ENCODE measurements around the gene DENND2C. TPM values are rescaled to one million over a fixed set of nuclear protein-coding genes. Genes with fewer than 3 reads are reported as not detected.
A peak's percentile ranks its signal among the peaks of the same experiment; 100 is the strongest.

Gene DENND2C
- polyA plus RNA-seq, 1 experiment = 0.45 TPM

DNA sequence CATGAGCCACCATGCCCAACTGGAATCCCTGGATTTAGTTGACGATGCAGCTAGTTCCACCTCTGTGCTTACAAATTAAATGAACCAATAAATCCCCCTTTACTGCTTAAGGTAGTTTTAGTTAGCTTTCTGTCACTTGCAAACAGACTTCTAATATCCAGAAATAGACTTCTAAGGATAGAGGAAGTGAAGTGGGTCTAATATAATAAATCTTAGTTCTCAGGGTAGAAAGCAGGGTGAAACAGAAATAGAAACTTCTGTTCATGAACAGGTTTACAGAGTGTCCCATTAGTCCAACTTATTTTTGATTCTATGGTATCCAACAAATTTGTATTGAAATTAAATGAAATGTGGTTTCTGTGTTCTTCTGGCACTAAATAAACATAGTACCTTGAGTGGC is 108.5 kb downstream of the DENND2C start:
- Histone ChIP-seq H3K36me3 (ENCODE audit: control insufficient read depth, insufficient read depth, low read length) (0 out of 2 replicates have a peak, but pooled peaks cover 3% of the 10 kb centered on the region), H3K4me3 (ENCODE audit: low read depth, low read length) (no peak overlapping the region), H3K27me3 (ENCODE audit: control insufficient read depth, insufficient read depth, low read length) (no peaks in the 10 kb centered on the region)
- ChIA-PET CTCF (interaction anchor here (0.6 kb wide), 1 partner anchor 216 kb away, joined by 3 read pairs; no protein-coding TSS in a partner anchor), POLR2A (no interaction called here)
- TF ChIP-seq, protein P1, sequence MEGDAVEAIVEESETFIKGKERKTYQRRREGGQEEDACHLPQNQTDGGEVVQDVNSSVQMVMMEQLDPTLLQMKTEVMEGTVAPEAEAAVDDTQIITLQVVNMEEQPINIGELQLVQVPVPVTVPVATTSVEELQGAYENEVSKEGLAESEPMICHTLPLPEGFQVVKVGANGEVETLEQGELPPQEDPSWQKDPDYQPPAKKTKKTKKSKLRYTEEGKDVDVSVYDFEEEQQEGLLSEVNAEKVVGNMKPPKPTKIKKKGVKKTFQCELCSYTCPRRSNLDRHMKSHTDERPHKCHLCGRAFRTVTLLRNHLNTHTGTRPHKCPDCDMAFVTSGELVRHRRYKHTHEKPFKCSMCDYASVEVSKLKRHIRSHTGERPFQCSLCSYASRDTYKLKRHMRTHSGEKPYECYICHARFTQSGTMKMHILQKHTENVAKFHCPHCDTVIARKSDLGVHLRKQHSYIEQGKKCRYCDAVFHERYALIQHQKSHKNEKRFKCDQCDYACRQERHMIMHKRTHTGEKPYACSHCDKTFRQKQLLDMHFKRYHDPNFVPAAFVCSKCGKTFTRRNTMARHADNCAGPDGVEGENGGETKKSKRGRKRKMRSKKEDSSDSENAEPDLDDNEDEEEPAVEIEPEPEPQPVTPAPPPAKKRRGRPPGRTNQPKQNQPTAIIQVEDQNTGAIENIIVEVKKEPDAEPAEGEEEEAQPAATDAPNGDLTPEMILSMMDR (IDR thresholded peaks at IDR 0.05; ENCODE audit: insufficient read depth, low read depth, low read length) = no peak
- no peak for DNase-seq (ENCODE audit: low read depth)

DNA sequence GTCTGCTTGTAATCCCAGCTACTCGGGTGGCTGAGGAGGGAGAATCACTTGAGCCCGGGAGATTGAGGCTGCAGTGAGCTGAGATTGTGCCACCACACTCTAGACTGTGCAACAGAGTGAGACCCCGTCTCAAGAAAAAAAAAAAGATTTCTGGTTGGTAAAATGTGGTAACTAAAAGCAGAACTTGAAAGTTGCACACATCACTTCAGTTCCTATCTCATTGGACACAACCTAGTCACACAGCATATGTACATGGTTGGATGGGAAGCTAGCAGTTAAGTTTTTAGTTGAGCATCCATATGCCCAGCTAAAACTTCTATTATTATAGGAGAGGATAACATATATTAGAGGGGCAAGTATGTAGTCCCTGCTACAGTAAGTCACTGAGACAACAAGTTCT is 110.5 kb downstream of the DENND2C start:
- CTCF ChIA-PET = interaction anchor here (0.6 to 1.4 kb wide), 4 partner anchors 8 to 221 kb away, joined by 3 to 5 read pairs (median 3); no protein-coding TSS in a partner anchor
- POLR2A ChIA-PET = no interaction called here
- H3K27me3 ChIP-seq (ENCODE audit: control insufficient read depth, insufficient read depth, low read length) = no peaks in the 10 kb centered on the region
- no peaks in the 10 kb centered on the region for H3K36me3 ChIP-seq (ENCODE audit: control insufficient read depth, insufficient read depth, low read length)
- TF ChIP-seq, protein P1 (IDR thresholded peaks at IDR 0.05; ENCODE audit: insufficient read depth, low read depth, low read length) = no peak
- no peak for DNase-seq (ENCODE audit: low read depth)
- no peak overlapping the region for H3K4me3 ChIP-seq (ENCODE audit: low read depth, low read length)

DNA sequence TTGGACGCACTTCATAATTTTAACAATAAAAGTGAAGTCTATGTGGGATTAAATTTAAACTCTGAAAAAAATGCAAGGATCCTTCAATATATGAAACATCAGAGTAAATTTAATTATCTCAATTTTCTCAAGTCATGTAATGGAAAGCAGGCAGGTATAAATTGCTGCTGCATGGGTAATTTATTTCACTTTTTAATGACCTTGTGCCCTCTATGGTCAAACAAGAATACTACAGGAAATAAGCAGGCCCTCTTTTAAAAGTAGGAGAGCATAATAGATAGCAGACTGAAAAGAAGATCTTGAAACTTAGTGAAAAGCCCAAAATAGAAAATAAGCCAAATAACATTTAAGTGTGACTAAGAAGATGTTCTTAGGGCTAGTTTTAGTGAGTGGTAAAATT is 111.3 kb downstream of the DENND2C start:
- no peaks in the 10 kb centered on the region for H3K27me3 ChIP-seq (ENCODE audit: control insufficient read depth, insufficient read depth, low read length)
- CTCF ChIA-PET = interaction anchor here (1.4 kb wide), 1 partner anchor 9 kb away, joined by 5 read pairs; no protein-coding TSS in a partner anchor
- no peak for DNase-seq (ENCODE audit: low read depth)

DNA sequence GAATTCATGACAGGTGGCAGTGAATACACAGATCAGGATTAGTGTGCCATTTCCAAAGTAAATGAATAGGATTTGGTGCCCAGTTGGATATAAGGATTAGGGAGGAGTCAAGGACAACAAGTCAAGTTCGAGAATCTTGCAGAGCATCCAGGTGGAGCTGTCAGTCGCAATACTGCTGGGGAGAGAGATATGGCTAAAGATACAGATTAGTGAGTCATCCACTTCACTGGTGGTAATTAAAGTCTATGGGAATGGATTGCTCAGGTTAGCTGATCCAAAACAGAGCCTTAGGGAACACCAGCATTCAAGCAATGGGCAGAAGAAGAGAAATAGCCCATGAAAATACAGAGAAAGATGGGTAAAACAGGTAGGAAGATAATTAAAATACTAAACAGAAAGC is 115.3 kb downstream of the DENND2C start:
- Histone ChIP-seq H3K36me3 (ENCODE audit: control insufficient read depth, insufficient read depth, low read length) (no peaks in the 10 kb centered on the region), H3K4me3 (ENCODE audit: low read depth, low read length) (no peak overlapping the region), H3K27me3 (ENCODE audit: control insufficient read depth, insufficient read depth, low read length) (no peaks in the 10 kb centered on the region)
- ChIA-PET POLR2A (no interaction called here), CTCF (interaction anchor here (1.1 kb wide), 1 partner anchor 209 kb away, joined by 3 read pairs; no protein-coding TSS in a partner anchor)
- DNase-seq (ENCODE audit: low read depth) = no peak
- TF ChIP-seq, protein P1 (IDR thresholded peaks at IDR 0.05; ENCODE audit: insufficient read depth, low read depth, low read length) = no peak

More for the DNA sequence above, 111.3 kb downstream of the DENND2C start:
- TF ChIP-seq, protein P1 (IDR thresholded peaks at IDR 0.05; ENCODE audit: insufficient read depth, low read depth, low read length) = peak; percentile 25; the same call in 1 of the 2 replicates
- Histone ChIP-seq H3K36me3 (ENCODE audit: control insufficient read depth, insufficient read depth, low read length) (no peaks in the 10 kb centered on the region), H3K4me3 (ENCODE audit: low read depth, low read length) (no peak overlapping the region)
- POLR2A ChIA-PET = no interaction called here

DNA sequence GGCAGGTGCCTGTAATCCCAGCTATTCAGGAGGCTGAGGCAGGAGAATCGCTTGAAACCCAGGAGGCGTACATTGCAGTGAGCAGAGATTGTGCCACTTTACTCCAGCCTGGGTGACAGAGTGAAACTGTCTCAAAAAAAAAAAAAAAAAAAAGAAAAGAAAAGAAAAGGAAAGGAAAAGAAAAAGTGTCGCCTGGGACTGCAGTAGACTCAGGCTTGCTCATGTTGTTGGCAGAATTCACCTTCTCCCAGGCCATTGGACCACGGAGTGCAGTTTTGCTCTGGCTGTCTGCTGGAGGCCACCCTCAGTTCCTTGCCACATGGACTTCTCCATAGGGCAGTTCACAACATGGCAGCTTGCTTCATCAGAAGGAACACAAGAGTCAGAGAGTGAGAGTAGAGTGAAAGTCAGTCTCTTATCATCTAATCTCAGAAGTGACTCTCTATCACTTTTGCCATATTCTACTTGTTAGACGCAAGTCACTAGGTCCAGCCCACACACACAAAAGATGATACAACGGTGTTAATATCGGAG is 117.7 kb downstream of the DENND2C start:
- POLR2A ChIA-PET = no interaction called here
- no peak overlapping the region for H3K4me3 ChIP-seq (ENCODE audit: low read depth, low read length)
- no peak for DNase-seq (ENCODE audit: low read depth)
- CTCF ChIA-PET = no interaction called here
- H3K27me3 ChIP-seq (ENCODE audit: control insufficient read depth, insufficient read depth, low read length) = no peaks in the 10 kb centered on the region
- H3K36me3 ChIP-seq (ENCODE audit: control insufficient read depth, insufficient read depth, low read length) = no peaks in the 10 kb centered on the region
- TF ChIP-seq, protein P1 (IDR thresholded peaks at IDR 0.05; ENCODE audit: insufficient read depth, low read depth, low read length) = no peak
